ENCODE results near the gene PLA2G2F.
A peak's percentile ranks its signal among the peaks of the same experiment; 100 is the strongest.

PLA2G2F gene

DNA sequence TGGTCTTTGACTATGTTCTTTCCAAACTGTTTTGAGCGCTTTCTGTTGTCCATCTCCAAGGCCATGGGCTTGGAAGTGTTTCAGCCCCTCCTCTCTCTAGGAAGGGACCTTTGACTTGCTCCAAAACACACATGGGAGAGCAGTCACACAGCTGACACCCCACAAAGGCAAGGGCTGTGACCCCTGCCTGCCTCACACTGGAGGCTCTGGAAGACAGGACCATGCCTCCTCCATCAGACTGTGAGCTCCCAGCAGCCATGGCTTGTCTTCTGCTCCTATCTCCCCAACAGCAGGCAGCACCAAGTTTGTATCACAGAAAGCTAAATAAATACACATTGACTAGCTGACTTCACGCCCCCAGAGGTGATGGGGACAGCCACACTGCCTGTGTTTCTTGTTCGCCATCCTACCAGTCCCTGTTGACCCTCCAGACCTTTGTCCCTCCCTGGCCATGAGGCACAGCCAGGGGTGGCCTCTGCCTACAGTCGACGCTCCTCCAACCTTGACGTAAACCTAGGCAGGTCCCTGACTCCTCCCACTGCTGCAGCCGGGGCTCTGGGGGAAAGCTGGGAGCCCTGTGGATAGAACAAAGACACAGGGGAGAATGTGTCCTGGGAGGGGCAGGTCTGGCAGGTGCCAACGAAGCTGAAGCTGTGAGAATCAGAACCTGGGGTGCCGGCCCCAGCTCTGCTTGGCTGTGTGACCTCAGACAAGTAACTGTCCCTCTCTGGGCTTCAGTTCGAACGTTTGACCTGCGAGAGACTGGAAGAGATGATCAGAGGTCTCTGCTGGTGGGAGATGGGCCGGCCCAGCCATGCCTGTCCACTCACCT, 4.8 kb downstream of the PLA2G2F start:
- DNase-seq, result no peak

DNA sequence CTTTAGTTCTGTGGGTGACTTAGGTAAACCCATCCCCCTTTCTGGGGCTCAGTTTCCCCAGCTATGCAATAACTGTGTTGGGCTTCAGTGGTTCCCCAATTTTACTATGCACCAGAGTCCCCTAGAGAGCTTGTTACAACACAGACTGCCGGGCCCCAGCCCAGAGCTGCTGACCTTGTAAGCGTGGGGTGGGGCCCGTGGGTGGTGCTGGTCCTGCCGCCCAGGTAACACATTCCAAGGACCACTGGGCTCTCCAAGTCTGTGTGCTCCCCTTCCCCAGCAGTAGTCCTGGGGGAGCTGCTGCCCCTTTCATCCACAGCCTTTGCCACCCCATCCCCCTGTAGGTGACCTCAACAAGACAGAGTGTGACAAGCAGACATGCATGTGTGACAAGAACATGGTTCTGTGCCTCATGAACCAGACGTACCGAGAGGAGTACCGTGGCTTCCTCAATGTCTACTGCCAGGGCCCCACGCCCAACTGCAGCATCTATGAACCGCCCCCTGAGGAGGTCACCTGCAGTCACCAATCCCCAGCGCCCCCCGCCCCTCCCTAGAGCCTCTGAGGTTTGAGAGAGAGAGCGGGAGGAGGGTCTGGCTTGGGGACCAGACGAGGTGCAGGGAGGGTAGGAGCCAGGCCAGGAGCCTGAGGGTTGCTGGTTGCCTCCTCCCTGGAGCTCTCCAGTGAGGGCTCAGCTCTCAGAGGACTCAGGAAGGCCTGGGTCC, 8.9 kb downstream of the PLA2G2F start:
- no peak for DNase-seq

DNA sequence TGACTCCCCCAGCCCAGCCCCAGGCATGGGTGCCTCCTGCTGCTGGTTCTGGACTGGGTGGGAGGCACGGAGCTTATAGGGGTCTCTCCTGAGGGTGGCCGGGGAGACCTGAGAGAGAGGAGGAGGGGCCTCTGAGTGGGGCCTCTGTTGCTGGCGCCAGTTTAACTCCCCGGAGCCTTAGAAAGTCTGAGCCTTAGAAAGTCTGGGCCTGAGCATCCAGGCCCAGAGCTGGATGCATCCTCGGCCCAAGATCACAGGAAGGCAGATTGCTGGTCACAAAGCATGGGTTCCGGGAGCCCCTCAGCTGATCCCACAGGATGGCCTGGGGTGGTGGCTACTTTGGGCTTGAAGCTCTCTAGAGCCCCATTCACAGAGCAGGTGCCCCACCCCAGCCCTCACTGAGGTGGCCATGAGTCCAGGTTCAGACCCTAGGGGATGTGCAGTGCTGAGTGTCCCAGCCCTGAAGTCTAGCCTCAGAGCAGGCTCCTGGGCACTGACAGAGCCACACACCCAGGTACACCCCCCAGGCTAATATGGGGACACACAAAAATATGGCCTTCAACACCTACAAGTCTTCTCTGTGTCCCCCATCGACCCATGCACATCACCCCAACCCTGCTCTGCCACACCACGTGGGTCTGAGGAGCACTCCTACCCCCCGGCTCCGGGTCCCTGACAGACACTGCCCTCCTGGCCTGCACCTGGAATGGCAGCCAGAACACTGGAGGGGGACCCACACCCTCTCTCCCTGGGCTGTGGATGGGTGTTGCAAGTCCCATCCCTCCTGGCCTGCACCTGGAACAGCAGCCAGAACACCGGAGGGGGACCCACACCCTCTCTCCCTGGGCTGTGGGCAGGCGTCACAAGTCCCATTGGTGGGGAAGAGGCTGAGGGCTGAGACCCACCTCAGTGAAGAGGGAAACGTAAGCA, 9.7 kb downstream of the PLA2G2F start:
- no peak for DNase-seq

DNA sequence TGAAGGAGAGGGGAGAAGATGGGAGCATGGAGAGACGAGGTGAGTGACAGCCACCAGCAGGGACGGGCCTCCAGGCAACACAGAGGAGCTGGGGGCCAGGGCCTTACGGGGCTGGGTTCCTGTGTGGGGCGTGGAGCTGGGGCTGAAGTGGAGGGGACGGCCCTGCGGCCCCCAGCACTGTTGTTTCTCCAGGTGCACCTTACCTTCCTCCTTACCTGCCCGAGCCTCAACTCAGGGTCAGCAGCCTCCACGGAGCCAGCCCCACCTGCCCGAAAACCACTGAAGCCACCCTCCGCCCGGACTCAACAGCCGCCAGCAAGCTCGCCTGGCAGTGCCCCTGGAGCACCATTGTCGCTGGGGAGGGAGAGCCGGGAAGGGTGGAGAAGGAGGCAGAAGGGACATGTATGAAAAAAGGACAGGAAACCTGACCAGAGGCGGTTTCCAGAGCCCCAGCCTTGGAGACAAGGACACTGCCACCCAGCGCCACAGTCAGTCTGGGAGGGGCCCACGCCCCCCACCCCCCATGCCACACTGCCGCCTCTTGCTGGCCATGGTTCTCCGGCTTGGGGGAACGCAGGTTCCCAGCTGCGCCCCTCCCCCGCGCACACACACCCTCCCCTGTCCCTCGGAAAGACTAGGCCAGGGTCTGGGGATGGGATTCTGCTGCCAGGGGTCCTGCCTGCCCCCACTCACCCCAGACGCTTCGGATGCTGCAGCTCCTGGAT, 10.6 kb downstream of the PLA2G2F start:
- no peak for DNase-seq

DNA sequence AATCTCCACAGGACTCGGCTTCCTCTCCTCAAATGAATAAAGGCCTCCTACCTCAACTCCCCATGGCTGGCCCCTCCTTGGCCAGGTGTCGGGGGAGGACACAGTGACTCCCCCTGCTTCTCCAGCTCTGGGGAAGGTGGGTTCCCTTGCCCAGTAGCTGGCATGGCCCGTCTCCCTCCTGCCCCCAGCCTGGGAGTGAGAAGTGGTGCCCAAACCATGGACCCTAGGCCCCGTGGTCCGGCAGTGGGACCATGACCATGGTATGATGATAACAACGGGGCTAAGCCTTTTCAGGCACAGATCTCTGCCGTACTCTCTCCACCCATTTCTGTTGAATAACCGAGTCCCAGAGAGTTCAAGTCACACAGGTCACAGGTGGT, 11.2 kb downstream of the PLA2G2F start:
- DNase-seq, result no peak

DNA sequence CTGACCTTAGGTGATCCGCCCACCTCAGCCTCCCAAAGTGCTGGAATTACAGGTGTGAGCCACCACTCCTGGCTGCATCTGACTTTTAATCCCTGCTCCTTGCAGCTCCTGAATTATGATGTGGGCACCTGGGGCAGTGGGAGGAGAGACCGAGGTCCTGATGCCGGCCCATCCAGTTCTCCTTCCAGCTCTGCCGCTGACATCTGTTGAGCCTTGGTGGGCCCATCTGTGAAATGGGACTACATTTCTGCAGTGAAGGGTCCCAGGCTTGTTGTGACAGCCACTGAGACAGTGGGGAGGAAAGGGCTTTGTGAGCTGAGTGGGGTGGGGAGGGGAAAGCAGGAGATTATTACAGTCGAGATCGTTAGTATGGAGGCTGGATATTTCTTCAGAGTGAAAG, 11.8 kb downstream of the PLA2G2F start:
- DNase-seq, result no peak

DNA sequence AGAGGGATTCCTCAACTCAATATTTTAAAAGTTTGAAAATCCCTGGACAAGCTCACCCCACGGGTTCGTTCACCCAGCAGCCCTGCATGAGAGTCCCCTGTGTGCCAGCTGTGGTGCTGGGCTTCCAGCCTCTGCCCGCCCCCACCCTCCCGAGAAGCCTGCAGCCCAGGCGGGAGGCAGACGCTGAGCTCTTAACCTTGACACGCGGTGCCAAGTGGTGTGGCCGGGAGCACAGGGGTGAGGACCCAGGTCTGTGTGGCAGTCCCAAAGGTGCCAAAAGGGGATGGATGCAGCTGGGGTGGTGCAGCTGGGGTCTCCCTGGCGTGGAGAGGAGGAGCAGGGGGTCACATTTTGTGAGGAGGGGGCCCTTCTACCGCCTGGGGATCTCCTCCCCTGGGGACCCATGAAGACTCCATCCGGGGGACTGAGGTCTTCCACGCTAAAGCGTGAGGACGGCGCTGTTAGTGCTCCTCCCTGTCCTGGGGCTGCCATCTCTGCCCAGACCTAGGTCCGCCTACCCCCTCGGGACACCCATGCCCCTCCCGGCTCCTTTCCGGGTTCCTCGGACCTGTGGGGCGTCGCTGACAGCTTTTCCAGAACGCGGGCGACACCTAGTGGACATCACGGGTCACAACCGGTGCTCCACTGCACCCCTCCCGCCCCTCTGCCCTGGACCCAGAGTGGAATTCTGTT, 12.9 kb downstream of the PLA2G2F start:
- DNase-seq, result peak; percentile 79 to 82

DNA sequence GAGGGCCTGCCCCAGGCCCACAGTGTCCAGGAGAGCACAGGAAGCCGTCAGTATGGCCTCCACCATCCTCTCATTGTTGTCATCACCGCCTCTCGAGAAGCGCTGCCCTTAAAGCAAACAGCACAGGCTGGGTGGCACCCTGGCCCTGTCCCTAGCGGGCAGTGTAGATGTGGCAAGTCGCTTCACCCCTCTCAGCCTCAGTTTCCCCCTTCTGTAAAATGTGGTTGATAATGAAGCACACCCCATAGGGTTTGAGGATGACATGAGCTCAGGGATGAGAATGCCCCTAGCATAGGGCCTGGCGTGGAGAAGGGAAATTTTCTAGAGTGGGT, 13.4 kb downstream of the PLA2G2F start:
- DNase-seq, result no peak

DNA sequence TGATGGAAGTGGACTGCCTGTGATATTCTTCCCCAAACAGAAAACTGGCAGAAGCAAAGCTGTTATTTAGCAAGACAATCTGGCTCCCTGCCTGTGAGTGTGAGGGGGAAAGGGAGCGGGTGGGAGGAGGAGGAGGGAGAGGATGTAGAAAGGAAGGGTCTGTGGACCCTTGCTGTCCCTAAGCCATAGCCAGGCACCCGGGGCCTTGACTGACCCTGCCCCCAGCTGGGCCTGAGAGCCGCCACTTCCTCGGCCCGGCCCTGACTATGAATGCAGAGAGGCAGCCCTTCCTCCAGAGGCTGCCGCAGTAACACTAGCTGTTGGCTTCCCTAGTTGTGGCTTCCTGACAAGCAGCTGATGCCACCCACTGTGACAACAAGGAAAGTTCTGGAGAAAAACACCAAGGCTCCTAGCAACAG, 13.9 kb downstream of the PLA2G2F start:
- DNase-seq, result peak in 1 of 2 donors; percentile 48

DNA sequence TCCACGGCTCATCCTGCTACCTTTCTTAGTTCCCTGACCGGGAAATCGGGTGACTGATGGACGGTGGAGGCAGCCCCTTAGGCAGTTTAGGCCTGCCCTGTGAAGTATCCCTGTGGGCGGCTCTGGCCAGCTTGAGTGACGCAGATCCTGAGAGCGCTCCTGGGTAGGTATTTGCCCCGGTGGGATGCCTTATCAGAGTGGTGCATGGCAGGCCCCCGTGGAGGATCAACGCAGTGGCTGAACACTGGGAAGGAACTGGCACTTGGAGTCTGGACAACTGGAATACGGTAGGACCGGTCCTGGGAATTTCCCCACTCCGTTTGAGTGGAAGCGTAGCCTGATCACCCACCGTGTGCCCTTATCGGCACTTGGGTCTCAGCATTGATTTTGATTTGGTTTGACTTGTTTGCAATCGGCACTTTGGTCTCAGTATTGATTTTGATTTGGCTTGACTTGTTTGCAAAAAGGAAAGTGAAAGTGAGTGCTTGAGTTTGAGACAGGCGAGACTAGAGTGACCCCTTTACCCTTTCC, 15.2 kb downstream of the PLA2G2F start:
- no peak for DNase-seq

DNA sequence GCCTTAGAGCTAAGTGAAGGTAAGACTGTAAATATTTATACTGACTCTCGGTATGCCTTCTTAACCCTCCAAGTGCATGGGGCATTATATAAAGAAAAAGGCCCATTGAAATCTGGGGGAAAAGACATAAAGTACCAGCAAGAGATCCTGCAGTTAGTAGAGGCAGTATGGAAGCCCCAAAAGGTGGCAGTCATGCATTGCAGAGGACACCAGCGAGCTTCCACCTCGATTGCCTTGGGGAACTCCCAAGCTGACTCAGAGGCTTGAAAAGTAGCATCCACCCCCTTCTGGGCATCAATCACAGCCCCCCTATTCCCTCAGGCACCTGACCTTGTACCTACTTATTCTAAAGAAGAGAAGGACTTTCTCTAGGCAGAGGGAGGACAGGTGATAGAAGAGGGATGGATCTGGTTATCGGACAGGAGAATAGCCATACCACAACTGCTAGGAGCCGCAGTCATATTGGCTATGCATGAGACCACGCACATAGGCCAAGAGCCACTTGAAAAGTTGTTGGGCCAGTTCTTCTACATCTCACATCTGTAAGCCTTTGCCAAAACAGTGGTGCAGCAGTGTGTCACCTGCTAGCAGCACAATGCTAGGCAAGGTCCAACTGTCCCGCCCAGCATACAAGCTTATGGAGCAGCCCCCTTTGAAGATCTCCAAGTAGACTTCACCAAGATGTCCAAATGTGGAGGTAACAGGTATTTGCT, 19.4 kb downstream of the PLA2G2F start:
- peak in 1 of 2 donors; percentile 17 for DNase-seq

DNA sequence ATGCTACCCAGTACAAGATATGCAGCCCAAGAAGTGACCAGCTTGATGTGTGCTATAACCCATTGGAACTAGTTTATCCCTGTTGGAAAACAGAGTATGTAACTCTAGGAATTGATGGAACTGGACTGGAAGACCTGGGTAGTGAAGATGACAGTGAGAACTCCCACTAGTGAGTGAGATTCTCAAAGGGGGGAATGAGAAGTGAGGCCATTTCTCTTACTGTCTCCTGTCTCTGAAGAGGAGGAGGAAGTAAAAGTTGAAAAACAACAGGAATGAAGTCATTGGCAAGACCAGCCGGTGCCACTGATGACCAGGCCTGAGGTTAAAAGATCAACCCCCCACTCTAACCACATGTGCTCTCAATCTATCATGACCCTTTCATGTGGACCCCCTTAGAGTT, 20.9 kb downstream of the PLA2G2F start:
- DNase-seq, result no peak

DNA sequence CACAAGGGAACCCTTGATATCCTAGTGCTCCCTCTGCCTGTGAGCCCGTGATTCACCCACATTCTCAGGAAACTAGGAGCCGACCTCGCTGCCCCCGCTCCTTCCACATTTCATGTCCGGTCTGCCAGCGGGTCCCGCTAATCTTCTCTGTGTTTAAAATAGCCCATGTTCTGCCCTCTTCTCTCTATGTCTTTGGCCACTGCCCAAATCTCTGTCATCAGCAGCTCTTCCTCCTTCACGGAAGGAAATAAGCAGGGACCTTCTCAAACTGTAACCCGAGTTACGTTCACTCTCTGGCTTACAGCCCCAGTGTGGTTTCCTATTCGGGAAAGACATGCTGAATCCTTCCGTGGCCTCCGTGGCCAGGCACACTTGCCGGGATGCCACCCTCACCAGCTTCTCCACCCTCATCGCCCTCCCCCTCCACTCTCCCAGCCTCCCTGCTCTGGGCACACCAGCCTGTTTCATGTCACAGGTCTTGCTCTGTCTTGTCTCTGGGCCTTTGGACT, 25.6 kb downstream of the PLA2G2F start:
- DNase-seq, result peak in 1 of 2 donors; percentile 23

DNA sequence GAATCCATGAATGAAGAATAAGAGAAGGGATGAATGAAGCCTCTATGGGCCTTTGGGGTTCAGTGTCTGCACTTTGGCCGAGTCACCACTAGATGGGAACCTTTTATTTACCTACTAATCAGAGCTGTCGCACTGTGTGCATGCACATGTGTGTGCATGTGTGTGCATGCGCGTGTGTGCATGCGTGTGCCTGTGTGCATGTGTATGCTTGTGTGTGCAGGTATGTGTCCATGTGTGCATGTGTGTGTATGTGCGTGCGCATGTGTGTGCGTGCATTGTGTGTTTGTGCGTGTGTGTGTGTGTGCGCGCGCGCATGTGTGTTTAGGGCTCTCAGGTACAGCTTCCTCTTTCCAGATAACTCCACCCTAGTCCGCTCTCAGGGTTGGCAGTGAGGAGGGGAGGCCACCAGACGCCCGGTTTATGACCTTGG, 26.4 kb downstream of the PLA2G2F start:
- DNase-seq, result no peak

DNA sequence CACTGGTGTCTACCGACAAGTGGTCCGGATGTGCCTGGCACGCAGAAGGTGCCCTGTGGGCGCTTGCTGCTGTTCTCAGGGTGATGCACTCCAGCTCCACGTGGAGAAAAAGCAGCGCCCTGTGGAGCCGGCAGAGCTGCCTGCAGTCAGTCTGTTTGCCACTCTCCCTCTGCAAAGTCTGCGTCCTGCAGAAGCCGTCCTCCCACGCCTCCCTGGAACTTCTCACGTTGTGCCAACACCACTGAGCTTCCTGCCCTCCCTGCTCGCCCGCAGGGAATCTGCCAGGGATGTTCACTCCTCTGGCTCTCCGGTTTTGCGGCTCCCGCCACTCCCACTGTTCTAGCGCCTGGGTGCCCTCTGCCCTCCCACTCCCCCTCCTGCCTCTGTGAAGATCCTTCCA, 26.9 kb downstream of the PLA2G2F start:
- DNase-seq, result no peak

DNA sequence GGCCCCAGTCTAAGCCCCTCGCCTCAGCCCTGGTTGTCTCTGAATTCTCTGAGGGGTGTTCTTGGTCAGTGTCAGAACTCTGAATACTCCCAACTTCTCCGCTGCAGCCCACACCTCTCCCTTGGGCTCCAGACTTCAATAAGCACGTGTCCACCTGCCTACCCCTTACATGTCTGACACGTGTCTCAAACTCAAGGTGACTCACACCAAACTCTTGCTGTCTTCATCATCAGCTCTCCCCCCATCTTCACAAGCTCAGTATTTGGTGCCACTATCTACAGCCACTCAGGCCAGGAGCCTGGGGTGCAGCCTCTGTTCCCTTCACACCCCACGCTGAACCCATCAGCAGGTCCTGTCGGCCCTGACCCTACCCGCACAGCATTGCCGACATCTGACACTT, 28.0 kb downstream of the PLA2G2F start:
- DNase-seq, result no peak

DNA sequence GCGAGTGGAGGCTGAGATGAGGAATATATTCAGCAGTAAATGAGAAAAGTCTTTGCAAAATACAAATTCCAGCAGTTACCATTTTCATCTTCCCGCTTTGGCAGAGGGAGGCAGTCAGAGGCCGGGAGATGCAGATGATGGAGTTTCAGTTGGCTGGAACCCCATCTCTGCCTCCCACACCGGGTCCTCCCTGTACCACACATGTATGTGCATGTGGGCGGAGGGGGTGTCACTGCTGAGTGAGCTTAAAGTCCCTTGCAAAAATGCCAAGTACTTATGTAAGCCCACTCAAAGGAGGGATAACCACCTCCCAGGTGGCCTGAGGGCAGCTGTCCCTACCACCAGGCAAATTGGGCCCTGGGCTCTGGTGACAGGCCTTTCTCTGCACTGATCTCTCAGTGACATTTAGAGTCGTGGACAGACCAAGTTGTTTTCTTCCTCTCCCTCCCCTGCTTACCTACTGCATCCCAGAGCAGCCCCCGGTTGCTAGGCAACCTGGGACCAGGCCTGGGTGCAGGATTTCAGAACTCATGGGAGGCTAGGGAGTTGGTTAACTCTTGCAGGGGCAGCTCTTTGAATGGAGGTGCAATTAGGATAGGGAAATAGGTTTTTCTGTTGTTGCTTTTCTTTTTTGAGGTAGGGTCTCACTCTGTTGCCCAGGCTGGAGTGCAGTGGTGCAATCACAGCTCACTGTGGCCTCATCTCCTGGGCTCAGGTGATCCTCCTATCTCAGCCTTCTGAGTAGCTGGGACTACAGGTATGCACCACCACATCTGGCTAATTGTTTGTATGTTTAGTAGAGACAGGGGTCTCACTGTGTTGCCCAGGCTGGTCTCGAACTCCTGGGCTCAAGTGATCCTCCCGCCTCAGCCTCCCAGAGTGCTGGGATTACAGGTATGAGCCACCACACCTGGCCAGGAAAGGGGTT, 29.7 kb downstream of the PLA2G2F start:
- no peak for DNase-seq

DNA sequence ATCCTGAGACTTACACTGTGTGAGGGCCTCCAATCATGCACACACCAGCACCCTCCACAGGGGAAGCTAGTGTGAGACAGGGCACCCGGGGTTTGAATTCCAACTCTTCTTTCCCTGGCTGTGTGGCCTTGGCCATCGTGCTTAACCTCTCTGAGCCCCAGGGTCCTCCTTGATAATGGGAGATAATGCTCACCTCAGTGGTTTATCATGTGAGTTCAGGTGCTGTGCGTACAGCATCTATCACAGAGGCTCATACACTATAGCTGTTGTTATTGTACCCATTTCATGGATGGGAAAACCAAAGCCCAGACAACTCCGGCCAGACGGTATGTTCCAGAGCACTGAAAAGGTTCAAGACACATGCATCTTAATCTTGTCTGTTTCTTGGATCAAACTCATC, 30.8 kb downstream of the PLA2G2F start:
- no peak for DNase-seq

DNA sequence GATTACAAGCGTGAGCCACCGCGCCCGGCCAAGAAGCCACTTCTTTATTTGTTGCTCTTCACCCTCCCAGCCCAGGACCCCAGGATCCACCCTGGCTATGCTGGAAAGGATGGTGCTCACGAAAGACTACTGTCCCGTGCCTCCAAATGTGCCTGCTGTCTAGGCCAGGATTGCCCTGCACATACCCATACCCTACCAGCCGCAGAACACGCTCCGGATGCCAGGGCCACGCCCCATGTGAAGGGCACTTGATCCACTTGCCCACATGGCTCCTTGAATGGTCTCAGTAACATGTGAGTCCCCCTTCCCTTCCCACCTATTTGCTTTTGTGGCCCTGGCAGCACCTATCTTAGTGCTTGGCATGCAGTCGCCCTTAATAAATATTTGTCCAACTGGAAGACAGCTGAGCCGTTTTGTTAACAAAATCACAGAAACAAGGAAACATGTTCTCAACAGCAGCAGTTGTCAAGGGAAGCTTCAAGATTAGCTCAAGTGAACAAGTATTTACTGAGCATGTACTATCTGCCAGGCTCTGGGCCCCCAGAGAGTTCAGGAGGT, 33.0 kb downstream of the PLA2G2F start:
- DNase-seq, result no peak

All from CD4-positive, alpha-beta T cell treated with Interleukin-4 for 1 hour (primary cell).